Panc1 (cell line): Measurements from ENCODE around the gene CD80.
"Not testable (repeated sequence)": the region's sequence is repeated elsewhere in the genome, so short reads cannot be mapped to it uniquely, and the experiment has no call there.

Experiments used
- POLR2AphosphoS5 ChIP-seq: IDR thresholded peaks from 2 replicates; pipeline ENCODE4 v1.6.1; 2012; ENCODE audit warnings: mild to moderate bottlenecking, low read depth, low read length, moderate library complexity
- TF ChIP-seq, protein P1 (sequence below): fragments of 450-650 bp; IDR thresholded peaks from 2 replicates; pipeline ENCODE4 v1.5.1; 2017; ENCODE audit warnings: mild to moderate bottlenecking
- TF ChIP-seq, protein P2 (sequence below), 2 experiments: IDR thresholded peaks; 2 replicates each; pipeline ENCODE4 v1.6.1; 2011 to 2012; ENCODE audit warnings: low read depth in 2 of 2, control low read depth in 1 of 2, low read length in 1 of 2, mild to moderate bottlenecking in 1 of 2, moderate library complexity in 1 of 2; ENCODE audit not compliant: insufficient read depth in 1 of 2

DNA sequence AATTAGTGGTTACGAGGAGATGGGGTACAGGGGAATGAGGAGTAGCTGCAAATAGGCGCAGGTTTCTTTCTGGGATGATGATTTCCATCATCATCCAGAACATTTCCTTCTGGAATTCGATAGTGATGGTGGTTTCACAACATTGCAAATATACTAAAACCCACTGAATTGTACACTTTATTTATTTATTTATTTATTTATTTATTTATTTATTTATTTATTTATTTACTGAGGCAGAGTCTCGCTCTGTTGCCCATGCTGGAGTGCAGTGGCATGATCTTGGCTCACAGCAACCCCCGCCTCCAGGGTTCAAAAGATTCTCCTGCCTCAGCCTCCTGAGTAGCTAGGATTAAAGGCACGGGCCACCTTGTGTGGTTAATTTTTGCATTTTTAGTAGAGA is 6.5 kb downstream of the CD80 start:
- TF ChIP-seq, protein P1, sequence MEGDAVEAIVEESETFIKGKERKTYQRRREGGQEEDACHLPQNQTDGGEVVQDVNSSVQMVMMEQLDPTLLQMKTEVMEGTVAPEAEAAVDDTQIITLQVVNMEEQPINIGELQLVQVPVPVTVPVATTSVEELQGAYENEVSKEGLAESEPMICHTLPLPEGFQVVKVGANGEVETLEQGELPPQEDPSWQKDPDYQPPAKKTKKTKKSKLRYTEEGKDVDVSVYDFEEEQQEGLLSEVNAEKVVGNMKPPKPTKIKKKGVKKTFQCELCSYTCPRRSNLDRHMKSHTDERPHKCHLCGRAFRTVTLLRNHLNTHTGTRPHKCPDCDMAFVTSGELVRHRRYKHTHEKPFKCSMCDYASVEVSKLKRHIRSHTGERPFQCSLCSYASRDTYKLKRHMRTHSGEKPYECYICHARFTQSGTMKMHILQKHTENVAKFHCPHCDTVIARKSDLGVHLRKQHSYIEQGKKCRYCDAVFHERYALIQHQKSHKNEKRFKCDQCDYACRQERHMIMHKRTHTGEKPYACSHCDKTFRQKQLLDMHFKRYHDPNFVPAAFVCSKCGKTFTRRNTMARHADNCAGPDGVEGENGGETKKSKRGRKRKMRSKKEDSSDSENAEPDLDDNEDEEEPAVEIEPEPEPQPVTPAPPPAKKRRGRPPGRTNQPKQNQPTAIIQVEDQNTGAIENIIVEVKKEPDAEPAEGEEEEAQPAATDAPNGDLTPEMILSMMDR: not testable (repeated sequence)
- TF ChIP-seq POLR2AphosphoS5: not testable (repeated sequence)
- TF ChIP-seq, protein P2, sequence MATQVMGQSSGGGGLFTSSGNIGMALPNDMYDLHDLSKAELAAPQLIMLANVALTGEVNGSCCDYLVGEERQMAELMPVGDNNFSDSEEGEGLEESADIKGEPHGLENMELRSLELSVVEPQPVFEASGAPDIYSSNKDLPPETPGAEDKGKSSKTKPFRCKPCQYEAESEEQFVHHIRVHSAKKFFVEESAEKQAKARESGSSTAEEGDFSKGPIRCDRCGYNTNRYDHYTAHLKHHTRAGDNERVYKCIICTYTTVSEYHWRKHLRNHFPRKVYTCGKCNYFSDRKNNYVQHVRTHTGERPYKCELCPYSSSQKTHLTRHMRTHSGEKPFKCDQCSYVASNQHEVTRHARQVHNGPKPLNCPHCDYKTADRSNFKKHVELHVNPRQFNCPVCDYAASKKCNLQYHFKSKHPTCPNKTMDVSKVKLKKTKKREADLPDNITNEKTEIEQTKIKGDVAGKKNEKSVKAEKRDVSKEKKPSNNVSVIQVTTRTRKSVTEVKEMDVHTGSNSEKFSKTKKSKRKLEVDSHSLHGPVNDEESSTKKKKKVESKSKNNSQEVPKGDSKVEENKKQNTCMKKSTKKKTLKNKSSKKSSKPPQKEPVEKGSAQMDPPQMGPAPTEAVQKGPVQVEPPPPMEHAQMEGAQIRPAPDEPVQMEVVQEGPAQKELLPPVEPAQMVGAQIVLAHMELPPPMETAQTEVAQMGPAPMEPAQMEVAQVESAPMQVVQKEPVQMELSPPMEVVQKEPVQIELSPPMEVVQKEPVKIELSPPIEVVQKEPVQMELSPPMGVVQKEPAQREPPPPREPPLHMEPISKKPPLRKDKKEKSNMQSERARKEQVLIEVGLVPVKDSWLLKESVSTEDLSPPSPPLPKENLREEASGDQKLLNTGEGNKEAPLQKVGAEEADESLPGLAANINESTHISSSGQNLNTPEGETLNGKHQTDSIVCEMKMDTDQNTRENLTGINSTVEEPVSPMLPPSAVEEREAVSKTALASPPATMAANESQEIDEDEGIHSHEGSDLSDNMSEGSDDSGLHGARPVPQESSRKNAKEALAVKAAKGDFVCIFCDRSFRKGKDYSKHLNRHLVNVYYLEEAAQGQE (IDR thresholded peaks at IDR 0.05; ENCODE audit: insufficient read depth in 1 of 2, low read depth in 2 of 2, low read length in 1 of 2): not testable (repeated sequence)
